Omental fat pad (tissue), 4 donors: Measurements from ENCODE around the gene SCN2B. TPM values are rescaled to one million over a fixed set of nuclear protein-coding genes. Genes with fewer than 3 reads are reported as not detected.

Source experiments
- ATAC-seq: fragments of 150-250 bp; one replicate; pipeline ENCODE4 v1.9.1; 2016; ENCODE audit warnings: mild to moderate bottlenecking, moderate library complexity; ENCODE audit not compliant: low FRiP score
- DNase-seq: peaks from one replicate; pipeline ENCODE4 v3.0.0-alpha.2; 2019; ENCODE audit warnings: low spot score
- CTCF ChIP-seq, 3 donors: fragments of 450-650 bp; IDR thresholded peaks; one replicate each; pipeline ENCODE4 v1.5.1; 2016 to 2017; ENCODE audit warnings: antibody characterized with exemption in 3 of 3, mild to moderate bottlenecking in 3 of 3, moderate library complexity in 2 of 3
- total RNA-seq, 4 donors: library from RNA; depleted of rRNA; stranded (reverse); fragments of >200 nt; gene quantifications; one replicate each; pipeline ENCODE4 v1.1.0, GENCODE V29; 2016

The SCN2B gene
- total RNA-seq, 4 donors from 2014 or later, result 0.28 to 0.47 TPM; not detected in 2

DNA sequence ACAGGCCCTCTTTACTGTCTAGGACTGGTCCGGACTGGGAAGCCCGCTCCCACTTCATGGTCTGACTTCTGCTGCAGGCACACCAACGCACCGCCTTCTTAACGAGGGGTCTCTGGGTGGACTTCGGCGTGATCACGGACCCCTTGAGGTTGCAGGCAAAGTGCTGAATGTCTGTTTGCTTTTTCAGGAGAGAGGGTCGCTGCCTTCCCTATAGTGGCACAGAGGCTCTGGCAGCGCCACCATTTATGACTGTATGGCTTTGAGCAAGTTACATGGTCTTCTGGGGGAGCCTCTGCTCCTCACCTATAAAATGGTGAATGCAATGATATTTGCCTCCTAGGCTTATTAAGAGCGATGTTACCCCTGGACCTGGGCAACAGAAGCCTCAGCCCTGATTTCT is 22.5 kb downstream of the SCN2B start:
- ATAC-seq, result no peak
- TF ChIP-seq CTCF (IDR thresholded peaks at IDR 0.05), result no peak
- DNase-seq, result no peak

DNA sequence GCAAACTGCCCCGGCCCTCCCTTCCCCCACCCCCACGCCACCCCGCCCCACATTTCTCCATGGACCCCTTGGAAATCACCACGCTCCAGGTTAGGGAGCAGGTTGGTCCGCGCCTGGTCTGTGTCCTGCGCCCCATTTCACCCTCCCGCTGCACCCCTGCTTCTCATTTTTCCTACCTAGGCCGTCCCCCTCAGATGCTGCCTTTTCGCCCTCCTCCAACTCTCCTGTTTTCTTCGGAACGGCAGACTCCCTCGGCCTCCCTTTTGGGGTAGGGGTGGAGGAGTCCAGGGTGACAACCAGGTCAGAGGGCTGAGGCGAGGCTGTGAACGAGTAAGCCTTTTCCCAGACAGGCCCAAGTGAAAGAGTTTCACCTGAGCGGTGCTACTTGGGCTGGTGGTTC is 22.9 kb downstream of the SCN2B start:
- no peak for TF ChIP-seq CTCF (IDR thresholded peaks at IDR 0.05)
- DNase-seq (no peak), ATAC-seq (no peak)

GRCh38 chr11:118152552-118153471 is 23.6 kb downstream of the SCN2B start, which contains the start of gene SCN4B:
SCN4B (minus strand) TSS chr11:118152823; CDS start chr11:118152673, 150 bp downstream.
- no peak for TF ChIP-seq CTCF (IDR thresholded peaks at IDR 0.05)
- DNase-seq, result no peak
- peak; percentile 82 for ATAC-seq

DNA sequence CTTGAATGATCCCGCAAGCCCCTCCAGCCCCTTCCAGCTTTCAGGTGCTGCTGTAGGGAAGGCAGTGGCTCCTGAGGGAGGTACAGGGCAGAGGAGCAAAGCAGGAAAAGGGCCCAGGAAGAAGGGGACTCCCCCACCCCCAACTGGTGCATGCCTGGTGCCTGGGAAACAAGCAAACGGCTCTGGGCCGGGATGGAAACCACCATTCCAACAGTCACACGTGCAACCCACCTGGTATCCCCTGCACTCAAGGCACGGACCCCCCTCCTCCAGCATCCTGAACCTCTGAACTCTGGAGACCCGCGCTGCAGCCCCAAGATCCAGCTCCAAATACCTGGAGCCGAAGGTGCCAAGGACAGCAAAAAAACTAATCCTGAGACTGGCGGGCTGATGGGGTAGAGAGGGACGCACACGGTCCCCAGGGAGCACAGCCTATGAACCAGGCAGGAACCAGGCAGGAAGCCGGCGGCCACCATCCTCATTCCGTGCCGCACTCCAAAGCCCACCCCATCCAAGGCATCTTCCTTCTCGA is 24.4 kb downstream of the SCN2B start:
- DNase-seq (no peak), ATAC-seq (no peak)
- TF ChIP-seq CTCF (IDR thresholded peaks at IDR 0.05), result no peak

DNA sequence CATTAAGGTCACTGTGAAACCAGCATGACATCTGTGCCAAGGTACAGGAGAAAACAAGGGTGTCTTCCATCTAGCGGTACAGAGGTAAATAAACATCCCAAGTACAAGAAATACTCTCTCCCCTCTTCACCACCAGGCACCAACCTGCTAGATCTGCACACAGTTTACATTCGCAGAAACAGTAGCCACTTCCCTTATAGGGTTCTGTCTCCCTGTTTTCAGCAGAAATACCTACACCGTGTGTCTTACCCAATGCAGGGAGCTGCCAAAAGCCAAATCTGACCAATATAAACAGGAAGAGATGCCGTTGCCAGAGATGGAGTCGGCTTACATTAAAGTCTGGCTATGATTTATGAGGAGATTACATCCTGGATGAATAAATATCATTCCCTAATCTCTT is 25.0 kb downstream of the SCN2B start:
- ATAC-seq, result no peak
- no peak for TF ChIP-seq CTCF (IDR thresholded peaks at IDR 0.05)
- DNase-seq, result no peak

DNA sequence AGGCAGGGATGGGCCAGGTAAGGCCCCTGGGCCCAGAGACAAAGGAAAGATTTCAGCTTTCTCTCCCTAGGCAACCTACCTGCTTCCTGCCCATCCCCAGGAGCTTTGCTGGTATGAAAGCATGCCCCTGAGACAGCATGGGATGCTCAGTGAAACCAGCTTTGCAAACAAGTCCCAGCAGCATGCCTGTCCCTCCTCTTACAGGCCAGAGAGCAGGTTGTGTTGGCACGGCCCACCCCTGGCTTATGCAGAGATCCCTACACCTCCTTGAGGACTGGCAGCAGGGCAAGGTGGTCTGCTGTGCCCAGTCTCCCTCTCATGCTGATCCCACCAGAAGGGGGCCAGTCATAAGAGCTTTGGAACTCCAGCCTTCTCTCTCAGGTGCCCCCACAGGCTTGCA is 26.9 kb downstream of the SCN2B start:
- no peak for DNase-seq

More for the DNA sequence above, 26.9 kb downstream of the SCN2B start:
- TF ChIP-seq CTCF (IDR thresholded peaks at IDR 0.05), result no peak
- ATAC-seq, result no peak
